Pancreas (tissue), 10 donors: ENCODE measurements around the gene CEP72. TPM values are rescaled to one million over a fixed set of nuclear protein-coding genes. Genes with fewer than 3 reads are reported as not detected.

Experiments
- ATAC-seq, 4 donors: fragments of 200-7000 bp; cut with Tn5 transposase; one replicate each; pipeline versions ENCODE4 v1.8.0 to v1.9.1; 2020; ENCODE audit warnings: mild to moderate bottlenecking in 4 of 4, moderate library complexity in 4 of 4
- DNase-seq, 6 donors: peaks; one replicate each; pipeline ENCODE4 v3.0.0-alpha.2; 2020
- FAIRE-seq: peaks from 2 replicates; lab custom pipeline; 2012; peaks lifted over from hg19 to GRCh38; lab: Jason Lieb, UNC
- H3K27ac ChIP-seq, 4 donors: fragments of 200-600 bp; sonication (generic); 1 replicate in 3 of 4; 2 replicates in 1 of 4; pipeline versions ENCODE4 v1.5.0 to v1.8.0; 2020
- H3K27me3 ChIP-seq, 4 donors: fragments of 200-600 bp; one replicate each; pipeline ENCODE4 v1.8.0; 2021
- H3K36me3 ChIP-seq, 3 donors: fragments of 200-600 bp; sonication (generic) in 1 of 3; one replicate each; pipeline versions ENCODE4 v1.5.0 to v1.8.0; 2020 to 2021
- H3K4me1 ChIP-seq, 3 donors: fragments of 200-600 bp; one replicate each; pipeline ENCODE4 v1.8.0; 2021
- H3K4me3 ChIP-seq, 4 donors: fragments of 200-600 bp; sonication (generic) in 2 of 4; one replicate each; pipeline versions ENCODE4 v1.5.0 to v1.8.0; 2020 to 2021
- H3K9me3 ChIP-seq, 4 donors: fragments of 200-600 bp; one replicate each; pipeline ENCODE4 v1.8.0; 2021
- CTCF ChIP-seq, 4 donors: fragments of 200-600 bp; sonication (generic) in 3 of 4; IDR thresholded peaks; one replicate each; pipeline versions ENCODE4 v1.5.0 to v1.8.0; 2021; ENCODE audit warnings: antibody characterized with exemption in 4 of 4
- WGBS, 2 donors: extraction: QIAGEN DNeasy Blood & Tissue Kit; methylation state at CpG; one replicate each; pipeline ENCODE4 v1.1.7; 2013; 5-methylcytosine and 5-hydroxymethylcytosine counted together
- intact Hi-C, 3 donors: fragments of 100-400 bp; cut with DNase I; formaldehyde crosslinking; loops; one replicate each; pipeline versions ENCODE4 v1.11.1 to v1.14.2; 2022
- polyA plus RNA-seq, 2 donors: library from polyadenylated mRNA; stranded (reverse); fragments of 200-250 nt; gene quantifications; one replicate each; pipeline ENCODE4 v1.2.3, GENCODE V29; 2013
- total RNA-seq, 6 donors: library from RNA; stranded (reverse); fragmentation: NEBNext Ultra II Directional in 4 of 6; extraction: Animal tissue kit (Norgen Biotek cat#: 25700) in 4 of 6; gene quantifications; one replicate each; pipeline versions ENCODE4 v1.2.1 to v1.2.4, GENCODE V29; 2021 to 2023
- donor health status: healthy with polysubstance abuse.
- donor health status: DM: no; HTN: no; CAD: no; lungs with moderate emphysema.
- donor health status: DM: no; HTN: no; CAD: no.
- donor health status: control.
- donor health status: control.
- donor health status: Bipolar disorder and iron deficiency.
- donor health status: DM: yes; HTN: yes; CAD: no.
- donor health status: DM: no; HTN: no; CAD: no.
- donor health status: DM: no; HTN: no; CAD: no.
- donor health status: DM: yes; HTN: yes; CAD: no.

CEP72 gene
- total and polyA plus RNA-seq, 8 donors, result 3.5 to 7.5 (median 4.6) TPM

- Histone ChIP-seq H3K9me3 (no peaks in the 10 kb centered on the region), H3K4me3 (no peak overlapping the region), H3K27me3 (no peaks in the 10 kb centered on the region), H3K36me3 (peaks cover 0 to 6% (median 0%) of the 10 kb centered on the region in 3 donors), H3K4me1 (no peaks in the 10 kb centered on the region), H3K27ac (no peak overlapping the region)
- no peak for FAIRE-seq
- WGBS, 2 donors, result 94 to 96% methylated on average over 20 to 21 of the region's 21 CpGs
- intact Hi-C loops, result no loop called here
- no peak for DNase-seq
- TF ChIP-seq CTCF (IDR thresholded peaks at IDR 0.05), result no peak
- no peak for ATAC-seq
These were observed 31.2 kb downstream of the CEP72 start for GRCh38 chr5:643351-643801.

- 96 to 97% methylated on average over 10 to 11 of the region's 11 CpGs for WGBS, 2 donors
- H3K36me3 ChIP-seq, result peaks cover 0 to 6% (median 0%) of the 10 kb centered on the region in 3 donors
- TF ChIP-seq CTCF (IDR thresholded peaks at IDR 0.05), result no peak
- H3K4me3 ChIP-seq, result no peak overlapping the region
- no peak for FAIRE-seq
- no peaks in the 10 kb centered on the region for H3K4me1 ChIP-seq
- no peak for DNase-seq
- intact Hi-C loops, result no loop called here
- H3K27ac ChIP-seq, result no peak overlapping the region
- no peak for ATAC-seq
- H3K9me3 ChIP-seq, result no peaks in the 10 kb centered on the region
- H3K27me3 ChIP-seq, result no peaks in the 10 kb centered on the region
These were observed 31.7 kb downstream of the CEP72 start for GRCh38 chr5:643811-644271.

GRCh38 chr5:644509-644908 is 32.4 kb downstream of the CEP72 start:
- Histone ChIP-seq H3K4me3 (no peak overlapping the region), H3K36me3 (peaks cover 0 to 6% (median 0%) of the 10 kb centered on the region in 3 donors), H3K9me3 (no peaks in the 10 kb centered on the region), H3K27me3 (no peaks in the 10 kb centered on the region), H3K27ac (no peak overlapping the region), H3K4me1 (no peaks in the 10 kb centered on the region)
- no peak for TF ChIP-seq CTCF (IDR thresholded peaks at IDR 0.05)
- ATAC-seq (no peak), FAIRE-seq (no peak), DNase-seq (no peak)
- intact Hi-C loops, result no loop called here
- 84 to 87% methylated on average over 13 of the region's 13 CpGs for WGBS, 2 donors

DNA sequence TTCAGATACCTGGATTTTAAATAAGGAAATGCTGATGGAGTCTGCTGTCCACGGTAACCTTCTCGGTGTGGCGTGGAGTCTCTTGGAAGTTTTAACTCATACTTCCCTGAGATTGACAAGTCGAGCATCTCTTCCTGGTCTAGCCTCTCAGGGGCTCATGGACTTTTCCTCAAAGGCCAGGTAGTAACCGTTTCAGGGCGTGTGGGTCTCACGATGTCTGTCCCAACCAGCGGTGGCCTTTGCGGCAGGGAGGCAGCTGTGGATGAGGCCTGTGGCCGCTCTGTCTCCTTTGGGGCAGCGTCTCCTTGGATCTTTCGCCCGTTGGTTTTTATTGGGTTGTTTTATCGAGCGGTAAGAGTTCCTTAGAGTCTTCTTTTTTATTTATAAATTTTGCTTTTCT is 32.8 kb downstream of the CEP72 start:
- no peak for ATAC-seq
- 91 to 94% methylated on average over 15 of the region's 15 CpGs for WGBS, 2 donors
- intact Hi-C loops, result no loop called here

More for the DNA sequence above, 32.8 kb downstream of the CEP72 start:
- no peak for FAIRE-seq
- DNase-seq, result no peak
- Histone ChIP-seq H3K27me3 (no peaks in the 10 kb centered on the region), H3K9me3 (no peaks in the 10 kb centered on the region), H3K4me3 (no peak overlapping the region), H3K36me3 (peaks cover 0 to 6% (median 0%) of the 10 kb centered on the region in 3 donors), H3K27ac (no peak overlapping the region), H3K4me1 (no peaks in the 10 kb centered on the region)
- no peak for TF ChIP-seq CTCF (IDR thresholded peaks at IDR 0.05)
